Esophagus squamous epithelium (tissue), 5 donors: ENCODE measurements around the gene NDUFB7. TPM values are rescaled to one million over a fixed set of nuclear protein-coding genes. Genes with fewer than 3 reads are reported as not detected.
"Not testable (repeated sequence)": the region's sequence is repeated elsewhere in the genome, so short reads cannot be mapped to it uniquely, and the experiment has no call there.

Experiments used
- DNase-seq: peaks from one replicate; lab custom pipeline; 2025; lab: John Stamatoyannopoulos, UW
- H3K27ac ChIP-seq, 4 donors: fragments of 200-600 bp; sonication (generic); one replicate each; pipeline ENCODE4 v1.5.1; 2016 to 2019; ENCODE audit warnings: mild to moderate bottlenecking in 1 of 4
- H3K27me3 ChIP-seq, 4 donors: fragments of 200-600 bp; sonication (generic); 1 replicate in 3 of 4; 2 replicates in 1 of 4; pipeline versions ENCODE4 v1.5.1 to v1.6.0; 2017 to 2021; ENCODE audit warnings: antibody characterized with exemption in 1 of 4
- H3K36me3 ChIP-seq, 3 donors: fragments of 200-600 bp; sonication (generic); one replicate each; pipeline ENCODE4 v1.5.1; 2016 to 2019
- H3K4me1 ChIP-seq, 3 donors: fragments of 200-600 bp; sonication (generic); one replicate each; pipeline ENCODE4 v1.5.1; 2017 to 2019
- H3K4me3 ChIP-seq, 4 donors: fragments of 200-600 bp; sonication (generic); 1 replicate in 3 of 4; 2 replicates in 1 of 4; pipeline ENCODE4 v1.5.1; 2016 to 2019; ENCODE audit warnings: mild to moderate bottlenecking in 2 of 4, moderate library complexity in 1 of 4
- H3K9me3 ChIP-seq, 3 donors: fragments of 200-600 bp; sonication (generic); one replicate each; pipeline ENCODE4 v1.5.1; 2016 to 2019
- POLR2A ChIP-seq, 4 donors: fragments of 450-650 bp; IDR thresholded peaks; one replicate each; pipeline ENCODE4 v1.6.1; 2017; ENCODE audit warnings: antibody characterized with exemption in 4 of 4, mild to moderate bottlenecking in 4 of 4, moderate library complexity in 3 of 4
- WGBS, 2 donors: methylation state at CpG; one replicate each; pipeline ENCODE4 v1.1.5; 2018; 5-methylcytosine and 5-hydroxymethylcytosine counted together
- intact Hi-C: fragments of 100-400 bp; cut with DNase I; formaldehyde crosslinking; loops from one replicate; pipeline ENCODE4 v1.15.0; 2022
- total RNA-seq, 4 donors: library from RNA; depleted of rRNA; stranded (reverse); fragments of >200 nt; gene quantifications; one replicate each; pipeline ENCODE4 v1.1.0, GENCODE V29; 2016
- TF ChIP-seq, protein P1 (sequence below), 6 experiments: fragments of 450-650 bp in 4 of 6; fragments of 200-600 bp in 2 of 6; sonication (generic) in 2 of 6; IDR thresholded peaks; one replicate each; pipeline ENCODE4 v1.5.1; 2016 to 2019; ENCODE audit warnings: antibody characterized with exemption in 6 of 6, mild to moderate bottlenecking in 4 of 6, moderate library complexity in 4 of 6
- donor health status: DM: yes; HTN: yes; CAD: no.

NDUFB7 gene
- total RNA-seq, 4 donors from 2014 or later, result 262 to 379 (median 295) TPM

GRCh38 chr19:14565298-14565679, 6.6 kb downstream of the NDUFB7 start:
- no peak overlapping the region for H3K4me3 ChIP-seq
- H3K27ac ChIP-seq, result peak overlapping the region in 3 of 4 donors; percentile 18 to 91 (median 91)
- TF ChIP-seq POLR2A (IDR thresholded peaks at IDR 0.05), result no peak
- TF ChIP-seq, protein P1, sequence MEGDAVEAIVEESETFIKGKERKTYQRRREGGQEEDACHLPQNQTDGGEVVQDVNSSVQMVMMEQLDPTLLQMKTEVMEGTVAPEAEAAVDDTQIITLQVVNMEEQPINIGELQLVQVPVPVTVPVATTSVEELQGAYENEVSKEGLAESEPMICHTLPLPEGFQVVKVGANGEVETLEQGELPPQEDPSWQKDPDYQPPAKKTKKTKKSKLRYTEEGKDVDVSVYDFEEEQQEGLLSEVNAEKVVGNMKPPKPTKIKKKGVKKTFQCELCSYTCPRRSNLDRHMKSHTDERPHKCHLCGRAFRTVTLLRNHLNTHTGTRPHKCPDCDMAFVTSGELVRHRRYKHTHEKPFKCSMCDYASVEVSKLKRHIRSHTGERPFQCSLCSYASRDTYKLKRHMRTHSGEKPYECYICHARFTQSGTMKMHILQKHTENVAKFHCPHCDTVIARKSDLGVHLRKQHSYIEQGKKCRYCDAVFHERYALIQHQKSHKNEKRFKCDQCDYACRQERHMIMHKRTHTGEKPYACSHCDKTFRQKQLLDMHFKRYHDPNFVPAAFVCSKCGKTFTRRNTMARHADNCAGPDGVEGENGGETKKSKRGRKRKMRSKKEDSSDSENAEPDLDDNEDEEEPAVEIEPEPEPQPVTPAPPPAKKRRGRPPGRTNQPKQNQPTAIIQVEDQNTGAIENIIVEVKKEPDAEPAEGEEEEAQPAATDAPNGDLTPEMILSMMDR (IDR thresholded peaks at IDR 0.05), result no peak
- 100% methylated on average over 1 of the region's 22 CpGs; no CpG with 5 or more reads in 1 of the 2 donors for whole genome bisulfite sequencing, 2 donors
- peaks cover 39 to 69% (median 42%) of the 10 kb centered on the region in 3 donors for H3K4me1 ChIP-seq
- peaks cover 6 to 70% (median 11%) of the 10 kb centered on the region in 3 donors for H3K36me3 ChIP-seq
- H3K9me3 ChIP-seq, result no peaks in the 10 kb centered on the region
- DNase-seq, result no peak
- H3K27me3 ChIP-seq, result no peaks in the 10 kb centered on the region
- intact Hi-C loops, result no loop called here

DNA sequence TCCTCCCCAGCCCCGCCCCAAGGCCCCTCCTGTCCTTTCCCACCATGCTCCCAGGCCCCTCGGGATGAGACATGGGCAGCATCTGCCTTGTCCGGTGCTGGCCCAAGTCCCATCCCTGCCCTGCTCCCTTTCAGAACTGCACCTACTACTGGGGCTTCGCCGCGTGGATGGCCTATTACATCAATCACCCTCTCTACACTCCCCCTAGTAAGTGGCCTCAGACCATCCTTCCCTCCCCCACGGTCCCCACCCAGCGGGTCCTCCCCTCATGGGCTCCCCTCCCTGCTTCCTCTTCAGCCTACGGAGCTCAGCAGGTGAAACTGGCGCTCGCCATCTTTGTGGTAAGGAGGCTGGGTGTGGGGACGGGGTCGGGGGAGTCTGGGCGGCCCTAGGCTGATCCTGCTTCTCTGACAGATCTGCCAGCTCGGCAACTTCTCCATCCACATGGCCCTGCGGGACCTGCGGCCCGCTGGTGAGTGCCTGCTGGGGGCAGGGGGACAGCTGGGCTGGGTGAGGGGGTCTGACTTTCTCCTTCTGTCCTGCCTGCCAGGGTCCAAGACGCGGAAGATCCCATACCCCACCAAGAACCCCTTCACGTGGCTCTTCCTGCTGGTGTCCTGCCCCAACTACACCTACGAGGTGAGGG, 7.1 kb downstream of the NDUFB7 start:
- Histone ChIP-seq H3K27ac (peak overlapping the region; percentile 18 to 91 (median 88)), H3K36me3 (peaks cover 6 to 70% (median 11%) of the 10 kb centered on the region in 3 donors), H3K4me1 (peaks cover 38 to 69% (median 44%) of the 10 kb centered on the region in 3 donors)
- DNase-seq, H3K27me3 ChIP-seq, intact Hi-C loops, H3K4me3 ChIP-seq, H3K9me3 ChIP-seq: not testable (repeated sequence)
- 60 to 67% methylated on average over 1 to 9 of the region's 22 CpGs for WGBS, 2 donors

DNA sequence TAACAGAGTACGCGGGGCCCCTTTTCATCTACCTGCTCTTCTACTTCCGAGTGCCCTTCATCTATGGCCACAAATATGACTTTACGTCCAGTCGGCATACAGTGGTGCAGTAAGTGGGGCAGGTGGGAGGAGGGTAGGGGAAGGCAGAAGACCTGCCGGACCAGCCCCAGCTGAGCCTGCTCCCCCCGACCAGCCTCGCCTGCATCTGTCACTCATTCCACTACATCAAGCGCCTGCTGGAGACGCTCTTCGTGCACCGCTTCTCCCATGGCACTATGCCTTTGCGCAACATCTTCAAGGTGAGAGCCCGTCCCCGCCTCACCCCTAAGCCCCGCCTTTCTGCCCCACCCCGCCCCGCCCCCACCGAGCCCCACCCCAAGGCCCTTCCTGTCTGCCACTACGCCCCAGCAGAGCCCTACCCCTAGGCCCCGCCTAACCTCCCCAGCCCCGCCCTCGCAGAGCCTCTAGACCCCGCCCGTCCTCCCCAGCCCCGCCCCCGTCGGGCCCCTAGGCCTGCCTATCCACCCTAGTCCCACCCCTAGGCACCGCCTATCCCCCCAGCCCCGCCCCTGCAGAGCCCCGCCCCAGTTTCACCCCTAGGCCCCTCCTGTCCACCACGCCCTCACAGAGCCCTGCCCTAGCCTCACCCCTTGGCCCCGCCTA, 7.7 kb downstream of the NDUFB7 start:
- Histone ChIP-seq H3K4me3 (no peak overlapping the region), H3K27ac (peak overlapping the region; percentile 62 to 91 (median 88)), H3K9me3 (no peaks in the 10 kb centered on the region), H3K4me1 (peaks cover 37 to 69% (median 43%) of the 10 kb centered on the region in 3 donors), H3K27me3 (no peaks in the 10 kb centered on the region), H3K36me3 (peaks cover 6 to 67% (median 11%) of the 10 kb centered on the region in 3 donors)
- intact Hi-C loops, result no loop called here
- no peak for DNase-seq
- WGBS, 2 donors, result 70 to 73% methylated on average over 12 to 15 of the region's 33 CpGs
- no peak for TF ChIP-seq POLR2A (IDR thresholded peaks at IDR 0.05)
- TF ChIP-seq, protein P1 (IDR thresholded peaks at IDR 0.05), result no peak

GRCh38 chr19:14563590-14563926, 8.3 kb downstream of the NDUFB7 start:
- intact Hi-C loops, result no loop called here
- H3K4me3 ChIP-seq, result no peak overlapping the region
- H3K27ac ChIP-seq, result peak overlapping the region; percentile 62 to 91 (median 88)
- TF ChIP-seq, protein P1 (IDR thresholded peaks at IDR 0.05), result no peak
- TF ChIP-seq POLR2A (IDR thresholded peaks at IDR 0.05), result no peak
- peaks cover 6 to 66% (median 11%) of the 10 kb centered on the region in 3 donors for H3K36me3 ChIP-seq
- WGBS, 2 donors, result 59 to 78% methylated on average over 3 to 4 of the region's 16 CpGs
- no peak for DNase-seq
- H3K4me1 ChIP-seq, result peaks cover 37 to 70% (median 43%) of the 10 kb centered on the region in 3 donors
- H3K27me3 ChIP-seq, result no peaks in the 10 kb centered on the region
- no peaks in the 10 kb centered on the region for H3K9me3 ChIP-seq

DNA sequence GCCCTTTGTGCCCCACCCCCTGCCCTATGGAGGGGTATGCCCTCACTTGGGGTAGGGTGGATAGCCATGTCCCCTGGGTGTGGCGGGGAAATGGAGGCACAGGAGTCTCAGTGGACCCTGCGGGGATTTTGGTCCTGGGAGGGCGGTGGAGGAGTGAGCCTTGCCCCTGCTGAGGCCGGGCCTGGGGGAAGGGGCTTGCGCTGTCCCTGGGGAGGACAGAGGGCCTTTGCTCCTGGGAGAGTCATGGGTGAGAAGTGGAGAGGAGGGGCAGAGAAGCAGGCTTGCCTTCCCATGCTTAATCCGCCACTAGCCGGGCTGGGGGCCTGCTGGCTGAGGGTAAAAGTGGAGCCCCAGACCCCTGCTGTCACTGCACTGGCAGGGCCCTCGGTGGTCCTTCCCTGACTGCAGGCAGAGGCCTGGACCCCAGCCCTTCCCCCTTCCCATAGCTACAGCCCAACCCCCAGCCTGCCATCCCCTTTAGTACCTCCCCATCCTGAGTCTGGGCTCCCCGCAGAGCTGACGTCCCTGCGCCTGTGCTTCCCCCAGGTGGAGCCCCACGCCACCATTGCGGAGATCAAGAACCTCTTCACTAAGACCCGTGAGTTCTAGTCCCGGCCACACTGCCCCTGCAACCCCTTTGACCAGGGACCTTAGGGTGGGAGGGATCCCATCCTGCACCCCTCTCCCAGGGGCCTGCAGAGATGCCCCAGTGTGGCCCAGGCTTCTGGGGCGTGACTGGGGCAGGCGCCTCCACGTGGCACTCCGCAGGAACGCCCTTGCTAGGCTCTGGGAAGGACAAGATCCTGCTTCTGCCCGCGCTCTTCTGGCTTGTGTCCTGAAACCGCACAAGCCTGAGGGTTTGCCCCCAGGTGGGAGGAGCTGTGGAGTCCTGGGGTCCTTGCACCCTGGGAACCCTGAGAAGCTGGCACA, 8.9 kb downstream of the NDUFB7 start:
- peaks cover 6 to 66% (median 11%) of the 10 kb centered on the region in 3 donors for H3K36me3 ChIP-seq
- TF ChIP-seq POLR2A (IDR thresholded peaks at IDR 0.05), result no peak
- TF ChIP-seq, protein P1 (IDR thresholded peaks at IDR 0.05), result no peak
- intact Hi-C loops, result no loop called here

More for the DNA sequence above, 8.9 kb downstream of the NDUFB7 start:
- Histone ChIP-seq H3K4me3 (no peak overlapping the region), H3K27ac (peak overlapping the region; percentile 84 to 91 (median 90)), H3K27me3 (no peaks in the 10 kb centered on the region), H3K4me1 (peaks cover 37 to 70% (median 43%) of the 10 kb centered on the region in 3 donors), H3K9me3 (no peaks in the 10 kb centered on the region)
- WGBS, 2 donors, result 68 to 82% methylated on average over 3 to 13 of the region's 23 CpGs
- DNase-seq, result no peak
